Measurements from ENCODE around the gene PEDS1.

Gene PEDS1

GRCh38 chr20:50152394-50153152 is 950 bp downstream of the PEDS1 start:
- H3K9me3 ChIP-seq (ENCODE audit: severe bottlenecking): no peaks in the 10 kb centered on the region
- TF ChIP-seq CTCF (IDR thresholded peaks at IDR 0.05; ENCODE audit: low read depth, low read length): no peak
- peaks cover 12% of the 10 kb centered on the region for H3K36me3 ChIP-seq
- H3K4me3 ChIP-seq (ENCODE audit: low read depth, low read length): peak overlapping the region; percentile 80
- no peak overlapping the region; the same call in 1 of the 2 replicates for H3K27ac ChIP-seq
- no peak for DNase-seq
- no peaks in the 10 kb centered on the region for H3K27me3 ChIP-seq (ENCODE audit: insufficient read depth, low read depth, severe bottlenecking)

DNA sequence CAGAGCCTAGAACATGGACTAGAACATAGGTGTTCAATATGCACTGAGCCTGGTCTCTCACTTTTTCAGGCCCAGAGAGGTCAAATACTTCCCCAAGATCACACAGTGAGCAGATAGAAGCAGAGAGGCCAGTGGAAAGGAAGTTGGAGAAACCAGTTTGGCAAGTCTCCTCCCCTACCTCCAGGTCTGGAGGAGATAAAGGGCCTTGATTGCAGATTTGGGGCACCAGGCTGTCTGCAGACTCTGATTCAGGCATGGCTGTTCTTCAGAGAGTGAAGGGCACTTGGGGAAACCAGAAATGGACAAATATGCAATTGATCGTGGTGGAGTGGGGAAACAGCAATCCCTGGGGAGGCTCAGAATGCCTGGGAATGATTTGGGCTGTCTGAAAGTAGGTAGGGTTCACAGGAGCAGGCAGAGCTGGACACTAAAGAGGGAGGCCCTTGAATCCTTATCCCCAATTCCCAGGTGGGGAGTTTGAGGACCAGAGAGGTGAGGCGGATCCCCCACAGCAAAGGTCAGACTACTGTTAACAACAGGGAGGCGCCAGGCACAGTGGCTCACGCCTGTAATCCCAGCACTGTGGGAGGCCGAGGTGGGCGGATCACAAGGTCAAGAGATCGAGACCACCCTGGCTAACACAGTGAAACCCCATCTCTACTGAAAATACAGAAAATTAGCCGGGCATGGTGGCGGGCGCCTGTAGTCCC is 2.3 kb downstream of the PEDS1 start:
- no peak for TF ChIP-seq CTCF (IDR thresholded peaks at IDR 0.05; ENCODE audit: low read depth, low read length)
- Histone ChIP-seq H3K27me3 (ENCODE audit: insufficient read depth, low read depth, severe bottlenecking) (no peaks in the 10 kb centered on the region), H3K9me3 (ENCODE audit: severe bottlenecking) (no peaks in the 10 kb centered on the region), H3K27ac (no peak overlapping the region), H3K36me3 (peaks cover 19% of the 10 kb centered on the region), H3K4me3 (ENCODE audit: low read depth, low read length) (no peak overlapping the region)
- no peak for DNase-seq

- TF ChIP-seq CTCF (IDR thresholded peaks at IDR 0.05; ENCODE audit: low read depth, low read length): no peak
- Histone ChIP-seq H3K9me3 (ENCODE audit: severe bottlenecking) (no peaks in the 10 kb centered on the region), H3K27ac (no peak overlapping the region), H3K27me3 (ENCODE audit: insufficient read depth, low read depth, severe bottlenecking) (no peaks in the 10 kb centered on the region), H3K36me3 (peaks cover 19% of the 10 kb centered on the region), H3K4me3 (ENCODE audit: low read depth, low read length) (no peak overlapping the region)
- DNase-seq: no peak
Measured at GRCh38 chr20:50149481-50150254, 3.9 kb downstream of the PEDS1 start.

GRCh38 chr20:50146732-50147662 is 6.5 kb downstream of the PEDS1 start:
- Histone ChIP-seq H3K4me3 (ENCODE audit: low read depth, low read length) (no peak overlapping the region), H3K36me3 (peaks cover 29% of the 10 kb centered on the region), H3K9me3 (ENCODE audit: severe bottlenecking) (no peaks in the 10 kb centered on the region), H3K27me3 (ENCODE audit: insufficient read depth, low read depth, severe bottlenecking) (no peaks in the 10 kb centered on the region), H3K27ac (no peak overlapping the region)
- DNase-seq: no peak
- TF ChIP-seq CTCF (IDR thresholded peaks at IDR 0.05; ENCODE audit: low read depth, low read length): no peak

GRCh38 chr20:50146214-50146613 is 7.3 kb downstream of the PEDS1 start:
- TF ChIP-seq CTCF (IDR thresholded peaks at IDR 0.05; ENCODE audit: low read depth, low read length): no peak
- H3K4me3 ChIP-seq (ENCODE audit: low read depth, low read length): no peak overlapping the region
- DNase-seq: no peak
- no peak overlapping the region for H3K27ac ChIP-seq
- H3K9me3 ChIP-seq (ENCODE audit: severe bottlenecking): no peaks in the 10 kb centered on the region
- H3K27me3 ChIP-seq (ENCODE audit: insufficient read depth, low read depth, severe bottlenecking): no peaks in the 10 kb centered on the region
- peaks cover 33% of the 10 kb centered on the region for H3K36me3 ChIP-seq
